ENCODE results near the gene KIAA1671. TPM values are rescaled to one million over a fixed set of nuclear protein-coding genes. Genes with fewer than 3 reads are reported as not detected.

The KIAA1671 gene
- polyA plus RNA-seq, 1 donor from 2014 or later: 3.0 TPM

DNA sequence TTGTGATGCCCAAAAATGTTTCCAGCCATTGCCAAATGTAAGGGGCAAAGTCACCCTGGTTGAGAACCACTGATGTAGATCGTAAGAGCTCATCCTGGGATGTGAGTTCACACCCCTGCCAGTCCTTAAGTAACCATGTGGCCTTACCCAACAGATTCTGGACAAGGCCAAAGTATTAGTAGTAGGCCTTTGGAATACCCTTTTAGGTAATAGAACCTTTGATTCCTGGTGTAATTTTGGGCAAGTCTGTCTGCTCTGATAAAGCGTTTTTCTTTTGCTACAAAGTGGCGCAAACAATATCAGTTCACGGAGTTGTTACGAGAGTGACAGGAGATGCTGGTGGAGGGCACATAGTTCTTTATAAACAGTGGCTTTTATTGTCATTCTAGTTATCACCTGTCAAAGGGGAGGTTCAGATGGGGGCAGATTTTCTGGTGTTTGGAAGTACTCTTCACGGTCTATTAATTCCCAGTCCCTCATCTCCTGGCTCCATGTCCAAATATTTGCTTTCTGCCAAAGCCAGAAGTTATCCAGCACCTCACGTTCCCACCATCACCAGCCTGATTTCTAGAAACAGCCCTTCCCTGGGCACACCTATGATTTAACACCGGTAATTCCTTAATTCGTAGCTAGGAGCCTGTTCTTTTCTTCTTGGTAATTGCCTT is 173.3 kb downstream of the KIAA1671 start:
- Histone ChIP-seq H3K27ac (ENCODE audit: low read length) (no peak overlapping the region), H3K79me2 (replicated peaks; ENCODE audit: insufficient read depth, low read length) (no peaks in the 10 kb centered on the region), H3K36me3 (ENCODE audit: insufficient read depth, low read length) (no peaks in the 10 kb centered on the region), H3K9me2 (ENCODE audit: insufficient read depth, low read length) (no peaks in the 10 kb centered on the region), H3K9me3 (ENCODE audit: low read length) (no peaks in the 10 kb centered on the region), H3K9ac (ENCODE audit: low read length) (no peak overlapping the region), H3K4me2 (ENCODE audit: low read length) (no peak overlapping the region), H3K27me3 (ENCODE audit: insufficient read depth, low read depth, low read length) (no peaks in the 10 kb centered on the region), H2AFZ (ENCODE audit: low read depth, low read length) (no peak overlapping the region), H4K20me1 (ENCODE audit: insufficient read depth) (no peaks in the 10 kb centered on the region), H3F3A (ENCODE audit: insufficient read depth, low read length, poor library complexity, severe bottlenecking) (no peaks in the 10 kb centered on the region), H3K4me3 (ENCODE audit: low read length) (no peak overlapping the region)
- TF ChIP-seq, protein P1, sequence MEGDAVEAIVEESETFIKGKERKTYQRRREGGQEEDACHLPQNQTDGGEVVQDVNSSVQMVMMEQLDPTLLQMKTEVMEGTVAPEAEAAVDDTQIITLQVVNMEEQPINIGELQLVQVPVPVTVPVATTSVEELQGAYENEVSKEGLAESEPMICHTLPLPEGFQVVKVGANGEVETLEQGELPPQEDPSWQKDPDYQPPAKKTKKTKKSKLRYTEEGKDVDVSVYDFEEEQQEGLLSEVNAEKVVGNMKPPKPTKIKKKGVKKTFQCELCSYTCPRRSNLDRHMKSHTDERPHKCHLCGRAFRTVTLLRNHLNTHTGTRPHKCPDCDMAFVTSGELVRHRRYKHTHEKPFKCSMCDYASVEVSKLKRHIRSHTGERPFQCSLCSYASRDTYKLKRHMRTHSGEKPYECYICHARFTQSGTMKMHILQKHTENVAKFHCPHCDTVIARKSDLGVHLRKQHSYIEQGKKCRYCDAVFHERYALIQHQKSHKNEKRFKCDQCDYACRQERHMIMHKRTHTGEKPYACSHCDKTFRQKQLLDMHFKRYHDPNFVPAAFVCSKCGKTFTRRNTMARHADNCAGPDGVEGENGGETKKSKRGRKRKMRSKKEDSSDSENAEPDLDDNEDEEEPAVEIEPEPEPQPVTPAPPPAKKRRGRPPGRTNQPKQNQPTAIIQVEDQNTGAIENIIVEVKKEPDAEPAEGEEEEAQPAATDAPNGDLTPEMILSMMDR (IDR thresholded peaks at IDR 0.05; ENCODE audit: poor library complexity, severe bottlenecking): no peak
- no peak for TF ChIP-seq TAF1 (IDR thresholded peaks at IDR 0.05; ENCODE audit: low read depth)
- no peak for TF ChIP-seq EZH2 (IDR thresholded peaks at IDR 0.05; ENCODE audit: borderline replicate concordance, insufficient read depth, low read length, poor library complexity, severe bottlenecking)
- no peak for TF ChIP-seq EP300 (conservative IDR thresholded peaks at IDR 0.05; ENCODE audit: poor library complexity, severe bottlenecking)
- TF ChIP-seq, protein P2, sequence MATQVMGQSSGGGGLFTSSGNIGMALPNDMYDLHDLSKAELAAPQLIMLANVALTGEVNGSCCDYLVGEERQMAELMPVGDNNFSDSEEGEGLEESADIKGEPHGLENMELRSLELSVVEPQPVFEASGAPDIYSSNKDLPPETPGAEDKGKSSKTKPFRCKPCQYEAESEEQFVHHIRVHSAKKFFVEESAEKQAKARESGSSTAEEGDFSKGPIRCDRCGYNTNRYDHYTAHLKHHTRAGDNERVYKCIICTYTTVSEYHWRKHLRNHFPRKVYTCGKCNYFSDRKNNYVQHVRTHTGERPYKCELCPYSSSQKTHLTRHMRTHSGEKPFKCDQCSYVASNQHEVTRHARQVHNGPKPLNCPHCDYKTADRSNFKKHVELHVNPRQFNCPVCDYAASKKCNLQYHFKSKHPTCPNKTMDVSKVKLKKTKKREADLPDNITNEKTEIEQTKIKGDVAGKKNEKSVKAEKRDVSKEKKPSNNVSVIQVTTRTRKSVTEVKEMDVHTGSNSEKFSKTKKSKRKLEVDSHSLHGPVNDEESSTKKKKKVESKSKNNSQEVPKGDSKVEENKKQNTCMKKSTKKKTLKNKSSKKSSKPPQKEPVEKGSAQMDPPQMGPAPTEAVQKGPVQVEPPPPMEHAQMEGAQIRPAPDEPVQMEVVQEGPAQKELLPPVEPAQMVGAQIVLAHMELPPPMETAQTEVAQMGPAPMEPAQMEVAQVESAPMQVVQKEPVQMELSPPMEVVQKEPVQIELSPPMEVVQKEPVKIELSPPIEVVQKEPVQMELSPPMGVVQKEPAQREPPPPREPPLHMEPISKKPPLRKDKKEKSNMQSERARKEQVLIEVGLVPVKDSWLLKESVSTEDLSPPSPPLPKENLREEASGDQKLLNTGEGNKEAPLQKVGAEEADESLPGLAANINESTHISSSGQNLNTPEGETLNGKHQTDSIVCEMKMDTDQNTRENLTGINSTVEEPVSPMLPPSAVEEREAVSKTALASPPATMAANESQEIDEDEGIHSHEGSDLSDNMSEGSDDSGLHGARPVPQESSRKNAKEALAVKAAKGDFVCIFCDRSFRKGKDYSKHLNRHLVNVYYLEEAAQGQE (IDR thresholded peaks at IDR 0.05; ENCODE audit: borderline replicate concordance): no peak
- TF ChIP-seq POLR2AphosphoS5 (IDR thresholded peaks at IDR 0.05): no peak
- no peak for TF ChIP-seq RAD21 (conservative IDR thresholded peaks at IDR 0.05)
- TF ChIP-seq MXI1 (conservative IDR thresholded peaks at IDR 0.05; ENCODE audit: poor library complexity, severe bottlenecking): no peak
- TF ChIP-seq SMC3 (conservative IDR thresholded peaks at IDR 0.05; ENCODE audit: poor library complexity): no peak

DNA sequence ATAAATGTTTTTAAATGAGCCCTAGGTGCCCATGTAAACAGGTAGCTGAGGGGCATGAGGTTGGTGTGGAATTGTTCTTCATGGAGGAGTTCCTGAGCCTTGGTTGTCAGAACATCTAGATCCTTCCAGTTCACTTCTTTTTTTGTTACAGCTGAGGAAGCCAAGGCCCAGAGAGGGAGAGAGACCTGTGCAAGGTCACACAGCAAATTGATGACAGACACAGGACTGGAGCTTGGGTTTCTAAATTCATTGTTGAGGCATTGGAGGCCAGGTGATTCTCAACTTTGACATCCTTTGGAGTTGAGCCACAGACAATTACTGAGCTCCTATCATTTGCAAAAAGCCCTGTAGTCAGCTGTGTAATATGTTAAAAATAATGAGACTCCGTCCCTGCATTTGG is 174.0 kb downstream of the KIAA1671 start:
- no peaks in the 10 kb centered on the region for H3K9me3 ChIP-seq (ENCODE audit: low read length)
- H3K27ac ChIP-seq (ENCODE audit: low read length): no peak overlapping the region
- no peak overlapping the region for H3K9ac ChIP-seq (ENCODE audit: low read length)
- H3K4me2 ChIP-seq (ENCODE audit: low read length): no peak overlapping the region
- H3K36me3 ChIP-seq (ENCODE audit: insufficient read depth, low read length): no peaks in the 10 kb centered on the region
- no peak overlapping the region for H2AFZ ChIP-seq (ENCODE audit: low read depth, low read length)
- TF ChIP-seq EZH2 (IDR thresholded peaks at IDR 0.05; ENCODE audit: borderline replicate concordance, insufficient read depth, low read length, poor library complexity, severe bottlenecking) (no peak), SMC3 (conservative IDR thresholded peaks at IDR 0.05; ENCODE audit: poor library complexity) (no peak), RAD21 (conservative IDR thresholded peaks at IDR 0.05) (no peak), TAF1 (IDR thresholded peaks at IDR 0.05; ENCODE audit: low read depth) (no peak), MXI1 (conservative IDR thresholded peaks at IDR 0.05; ENCODE audit: poor library complexity, severe bottlenecking) (no peak), EP300 (conservative IDR thresholded peaks at IDR 0.05; ENCODE audit: poor library complexity, severe bottlenecking) (no peak), POLR2AphosphoS5 (IDR thresholded peaks at IDR 0.05) (no peak)
- TF ChIP-seq, protein P1 (IDR thresholded peaks at IDR 0.05; ENCODE audit: poor library complexity, severe bottlenecking): no peak
- TF ChIP-seq, protein P2 (IDR thresholded peaks at IDR 0.05; ENCODE audit: borderline replicate concordance): no peak
- H3K4me3 ChIP-seq (ENCODE audit: low read length): no peak overlapping the region
- H3K9me2 ChIP-seq (ENCODE audit: insufficient read depth, low read length): no peaks in the 10 kb centered on the region
- H4K20me1 ChIP-seq (ENCODE audit: insufficient read depth): no peaks in the 10 kb centered on the region
- H3K27me3 ChIP-seq (ENCODE audit: insufficient read depth, low read depth, low read length): no peaks in the 10 kb centered on the region
- H3F3A ChIP-seq (ENCODE audit: insufficient read depth, low read length, poor library complexity, severe bottlenecking): no peaks in the 10 kb centered on the region
- no peaks in the 10 kb centered on the region for H3K79me2 ChIP-seq (replicated peaks; ENCODE audit: insufficient read depth, low read length)
